GM23338 (cell line): ENCODE data around the gene CD28. TPM values are rescaled to one million over a fixed set of nuclear protein-coding genes. Genes with fewer than 3 reads are reported as not detected.

ENCODE experiments used
- ATAC-seq: fragments of 200-7000 bp; cut with Tn5 transposase; 3 replicates; pipeline ENCODE4 v1.9.1; 2020
- DNase-seq: peaks from one replicate; pipeline ENCODE4 v3.0.0-alpha.2; 2015; ENCODE audit warnings: low spot score
- H2AFZ ChIP-seq: fragments of 200-600 bp; sonication (generic); 2 replicates; pipeline ENCODE4 v1.8.0; 2016; ENCODE audit warnings: antibody characterized with exemption, mild to moderate bottlenecking, moderate library complexity
- H3F3A ChIP-seq: fragments of 200-600 bp; sonication (generic); replicated peaks from 2 replicates; pipeline ENCODE4 v1.8.0; 2017; ENCODE audit warnings: antibody characterized with exemption, mixed run types, low read depth
- H3K27ac ChIP-seq: fragments of 200-600 bp; sonication (generic); 2 replicates; pipeline ENCODE4 v1.6.1; 2016; ENCODE audit warnings: low read depth
- H3K27me3 ChIP-seq: fragments of 200-600 bp; sonication (generic); 2 replicates; pipeline ENCODE4 v1.8.0; 2016; ENCODE audit warnings: mild to moderate bottlenecking, mixed run types, moderate library complexity; ENCODE audit not compliant: insufficient read depth
- H3K36me3 ChIP-seq: fragments of 200-600 bp; sonication (generic); 2 replicates; pipeline ENCODE4 v1.8.0; 2016; ENCODE audit warnings: mild to moderate bottlenecking; ENCODE audit not compliant: insufficient read depth
- H3K4me1 ChIP-seq: fragments of 200-600 bp; sonication (generic); 2 replicates; pipeline ENCODE4 v1.8.0; 2016; ENCODE audit warnings: mild to moderate bottlenecking, moderate library complexity; ENCODE audit not compliant: insufficient read depth
- H3K4me2 ChIP-seq: fragments of 200-600 bp; sonication (generic); 2 replicates; pipeline ENCODE4 v1.7.1; 2017; ENCODE audit warnings: mixed run types
- H3K4me3 ChIP-seq: fragments of 200-600 bp; sonication (generic); 2 replicates; pipeline ENCODE4 v1.6.1; 2016; ENCODE audit warnings: mixed run types
- H3K79me2 ChIP-seq: fragments of 200-600 bp; sonication (generic); replicated peaks from 2 replicates; pipeline ENCODE4 v1.8.0; 2017; ENCODE audit warnings: mild to moderate bottlenecking; ENCODE audit not compliant: insufficient read depth
- H3K9me2 ChIP-seq: fragments of 200-600 bp; sonication (generic); 2 replicates; pipeline ENCODE4 v1.8.0; 2017; ENCODE audit not compliant: insufficient read depth
- H4K20me1 ChIP-seq: fragments of 200-600 bp; sonication (generic); replicated peaks from 2 replicates; pipeline ENCODE4 v1.8.0; 2017; ENCODE audit warnings: mild to moderate bottlenecking; ENCODE audit not compliant: insufficient read depth
- H3K27ac Mint-ChIP-seq: 2 replicates; pipeline ENCODE4 v1.8.0; 2020; ENCODE audit warnings: inconsistent platforms, mild to moderate bottlenecking, moderate library complexity, mixed read lengths
- H3K27me3 Mint-ChIP-seq: 3 replicates; pipeline ENCODE4 v1.8.0; 2022; ENCODE audit warnings: low read depth, mild to moderate bottlenecking, moderate library complexity, mixed read lengths, inconsistent platforms; ENCODE audit not compliant: insufficient read depth, poor library complexity
- H3K36me3 Mint-ChIP-seq: 3 replicates; pipeline ENCODE4 v1.8.0; 2021; ENCODE audit warnings: low read depth, mild to moderate bottlenecking, inconsistent platforms, moderate library complexity, mixed read lengths
- H3K4me1 Mint-ChIP-seq: 3 replicates; pipeline ENCODE4 v1.8.0; 2020; ENCODE audit warnings: mild to moderate bottlenecking, inconsistent platforms, mixed read lengths
- H3K4me3 Mint-ChIP-seq: 3 replicates; pipeline ENCODE4 v1.8.0; 2021; ENCODE audit warnings: moderate library complexity, mild to moderate bottlenecking, inconsistent platforms, mixed read lengths
- H3K9me3 Mint-ChIP-seq: 3 replicates; pipeline ENCODE4 v1.8.0; 2020; ENCODE audit warnings: moderate library complexity, mild to moderate bottlenecking, inconsistent platforms, mixed read lengths
- CREB1 ChIP-seq: fragments of 250-450 bp; sonication (Bioruptor Pico); IDR thresholded peaks from 2 replicates; pipeline ENCODE4 v1.5.0; 2020; ENCODE audit warnings: low read depth, mild to moderate bottlenecking, moderate library complexity
- EZH2 ChIP-seq: fragments of 200-600 bp; sonication (generic); IDR thresholded peaks from one replicate; pipeline ENCODE4 v1.8.0; 2017; ENCODE audit warnings: antibody characterized with exemption, mild to moderate bottlenecking, low read depth; ENCODE audit not compliant: unreplicated experiment
- EZH2phosphoT487 ChIP-seq: fragments of 200-600 bp; sonication (generic); IDR thresholded peaks from one replicate; pipeline ENCODE4 v1.8.1; 2018; ENCODE audit warnings: antibody characterized with exemption; ENCODE audit not compliant: unreplicated experiment
- JUNB ChIP-seq: IDR thresholded peaks from one replicate; pipeline ENCODE4 v1.6.1; 2016; ENCODE audit warnings: antibody characterized with exemption; ENCODE audit not compliant: unreplicated experiment
- NANOG ChIP-seq: IDR thresholded peaks from 2 replicates; pipeline ENCODE4 v1.6.1; 2016; ENCODE audit warnings: antibody characterized with exemption, borderline replicate concordance
- POLR2AphosphoS5 ChIP-seq: IDR thresholded peaks from 2 replicates; pipeline ENCODE4 v1.6.1; 2016; ENCODE audit warnings: antibody characterized with exemption, low read depth
- STAT1 ChIP-seq: IDR thresholded peaks from one replicate; pipeline ENCODE4 v1.6.1; 2016; ENCODE audit warnings: antibody characterized with exemption; ENCODE audit not compliant: unreplicated experiment
- ZNF114 ChIP-seq: fragments of 250-450 bp; sonication (Bioruptor Pico); IDR thresholded peaks from 2 replicates; pipeline ENCODE4 v1.5.0; 2020; ENCODE audit warnings: mild to moderate bottlenecking, moderate library complexity
- ZNF331 ChIP-seq: fragments of 250-450 bp; sonication (Bioruptor Pico); IDR thresholded peaks from 2 replicates; pipeline ENCODE4 v1.5.0; 2020; ENCODE audit warnings: low read depth, mild to moderate bottlenecking, moderate library complexity
- polyA plus RNA-seq: library from polyadenylated mRNA; unstranded; fragments of >200 nt; fragmentation: Nextera tagmentation; extraction: Ambion mirVana; gene quantifications from 2 replicates; pipeline ENCODE4 v1.2.1, GENCODE V29; 2016
- total RNA-seq: library from RNA; depleted of rRNA; stranded (reverse); fragments of >200 nt; shearing (Covaris generic); gene quantifications from 2 replicates; pipeline ENCODE4 v1.2.3, GENCODE V29; 2014
- TF ChIP-seq, protein P1 (sequence below): IDR thresholded peaks from one replicate; pipeline ENCODE4 v1.6.1; 2018; ENCODE audit warnings: antibody characterized with exemption; ENCODE audit not compliant: unreplicated experiment
- TF ChIP-seq, protein P2 (sequence below), 2 experiments: fragments of 200-600 bp in 1 of 2; sonication (generic) in 1 of 2; conservative IDR thresholded peaks; 2 replicates each; pipeline versions ENCODE4 v1.5.1 to v1.6.1; 2016 to 2017; ENCODE audit warnings: antibody characterized with exemption in 2 of 2, low read depth in 2 of 2, mild to moderate bottlenecking in 2 of 2, moderate library complexity in 1 of 2
- TF ChIP-seq, protein P3 (sequence below): IDR thresholded peaks from 2 replicates; pipeline ENCODE4 v1.6.1; 2016; ENCODE audit warnings: antibody characterized with exemption
- TF ChIP-seq, protein P4 (sequence below): fragments of 250-450 bp; sonication (Bioruptor Pico); IDR thresholded peaks from 2 replicates; pipeline ENCODE4 v1.5.0; 2020; ENCODE audit warnings: mild to moderate bottlenecking, moderate library complexity

CD28 gene
- total and polyA plus RNA-seq, 2 experiments from 2014 or later = not detected

DNA sequence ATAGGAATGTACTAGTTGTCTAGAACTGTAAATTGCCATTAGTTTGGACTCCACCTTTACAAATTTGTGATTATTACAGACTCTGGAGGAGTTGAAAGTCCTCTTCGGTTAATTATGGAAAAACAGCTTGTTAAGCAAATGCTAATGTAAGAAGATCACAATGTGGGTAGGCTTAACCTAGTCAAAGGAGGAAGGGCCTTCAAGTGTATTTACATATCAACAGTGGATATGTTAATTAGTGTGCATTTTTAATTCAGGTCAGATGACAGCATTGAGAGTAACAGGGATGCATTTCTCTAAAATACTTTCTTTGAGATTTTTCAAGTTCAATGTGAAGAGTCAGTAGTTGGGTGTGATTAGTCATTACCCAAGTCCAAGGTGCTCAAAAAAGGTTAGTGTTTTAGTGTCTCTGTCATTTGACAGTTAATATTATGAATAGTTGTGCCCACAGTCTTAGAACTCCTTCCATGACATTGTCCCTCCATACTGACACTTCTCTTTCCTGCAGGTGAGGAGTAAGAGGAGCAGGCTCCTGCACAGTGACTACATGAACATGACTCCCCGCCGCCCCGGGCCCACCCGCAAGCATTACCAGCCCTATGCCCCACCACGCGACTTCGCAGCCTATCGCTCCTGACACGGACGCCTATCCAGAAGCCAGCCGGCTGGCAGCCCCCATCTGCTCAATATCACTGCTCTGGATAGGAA lies 28.0 kb downstream of the CD28 start (continued):
- no peak for TF ChIP-seq ZNF114

DNA sequence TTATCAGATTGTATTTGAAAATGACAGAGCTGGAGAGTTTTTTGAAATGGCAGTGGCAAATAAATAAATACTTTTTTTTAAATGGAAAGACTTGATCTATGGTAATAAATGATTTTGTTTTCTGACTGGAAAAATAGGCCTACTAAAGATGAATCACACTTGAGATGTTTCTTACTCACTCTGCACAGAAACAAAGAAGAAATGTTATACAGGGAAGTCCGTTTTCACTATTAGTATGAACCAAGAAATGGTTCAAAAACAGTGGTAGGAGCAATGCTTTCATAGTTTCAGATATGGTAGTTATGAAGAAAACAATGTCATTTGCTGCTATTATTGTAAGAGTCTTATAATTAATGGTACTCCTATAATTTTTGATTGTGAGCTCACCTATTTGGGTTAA lies 30.9 kb downstream of the CD28 start:
- Mint-ChIP-seq H3K27ac (no peak overlapping the region), H3K27me3 (no peaks in the 10 kb centered on the region), H3K4me3 (no peak overlapping the region), H3K4me1 (peaks cover 16% of the 10 kb centered on the region), H3K36me3 (no peaks in the 10 kb centered on the region), H3K9me3 (no peaks in the 10 kb centered on the region)
- no peak overlapping the region for H3K4me2 ChIP-seq
- no peak overlapping the region for H2AFZ ChIP-seq
- no peaks in the 10 kb centered on the region for H4K20me1 ChIP-seq
- H3K27ac ChIP-seq = no peak overlapping the region
- no peak overlapping the region for H3K4me3 ChIP-seq
- H3K27me3 ChIP-seq = no peaks in the 10 kb centered on the region
- no peaks in the 10 kb centered on the region for H3K79me2 ChIP-seq
- ATAC-seq = no peak
- 0 out of 2 replicates have a peak, but pooled peaks cover 3% of the 10 kb centered on the region for H3K4me1 ChIP-seq
- no peaks in the 10 kb centered on the region for H3K36me3 ChIP-seq
- DNase-seq = no peak
- peaks cover 13% of the 10 kb centered on the region for H3K9me2 ChIP-seq
- no peaks in the 10 kb centered on the region for H3F3A ChIP-seq
- TF ChIP-seq, protein P1, sequence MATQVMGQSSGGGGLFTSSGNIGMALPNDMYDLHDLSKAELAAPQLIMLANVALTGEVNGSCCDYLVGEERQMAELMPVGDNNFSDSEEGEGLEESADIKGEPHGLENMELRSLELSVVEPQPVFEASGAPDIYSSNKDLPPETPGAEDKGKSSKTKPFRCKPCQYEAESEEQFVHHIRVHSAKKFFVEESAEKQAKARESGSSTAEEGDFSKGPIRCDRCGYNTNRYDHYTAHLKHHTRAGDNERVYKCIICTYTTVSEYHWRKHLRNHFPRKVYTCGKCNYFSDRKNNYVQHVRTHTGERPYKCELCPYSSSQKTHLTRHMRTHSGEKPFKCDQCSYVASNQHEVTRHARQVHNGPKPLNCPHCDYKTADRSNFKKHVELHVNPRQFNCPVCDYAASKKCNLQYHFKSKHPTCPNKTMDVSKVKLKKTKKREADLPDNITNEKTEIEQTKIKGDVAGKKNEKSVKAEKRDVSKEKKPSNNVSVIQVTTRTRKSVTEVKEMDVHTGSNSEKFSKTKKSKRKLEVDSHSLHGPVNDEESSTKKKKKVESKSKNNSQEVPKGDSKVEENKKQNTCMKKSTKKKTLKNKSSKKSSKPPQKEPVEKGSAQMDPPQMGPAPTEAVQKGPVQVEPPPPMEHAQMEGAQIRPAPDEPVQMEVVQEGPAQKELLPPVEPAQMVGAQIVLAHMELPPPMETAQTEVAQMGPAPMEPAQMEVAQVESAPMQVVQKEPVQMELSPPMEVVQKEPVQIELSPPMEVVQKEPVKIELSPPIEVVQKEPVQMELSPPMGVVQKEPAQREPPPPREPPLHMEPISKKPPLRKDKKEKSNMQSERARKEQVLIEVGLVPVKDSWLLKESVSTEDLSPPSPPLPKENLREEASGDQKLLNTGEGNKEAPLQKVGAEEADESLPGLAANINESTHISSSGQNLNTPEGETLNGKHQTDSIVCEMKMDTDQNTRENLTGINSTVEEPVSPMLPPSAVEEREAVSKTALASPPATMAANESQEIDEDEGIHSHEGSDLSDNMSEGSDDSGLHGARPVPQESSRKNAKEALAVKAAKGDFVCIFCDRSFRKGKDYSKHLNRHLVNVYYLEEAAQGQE = no peak
- TF ChIP-seq EZH2phosphoT487 (no peak), ZNF331 (CRISPR knock-in tag) (no peak), STAT1 (no peak), CREB1 (CRISPR knock-in tag) (no peak), ZNF114 (no peak), JUNB (no peak), POLR2AphosphoS5 (no peak), EZH2 (no peak), NANOG (no peak)
- TF ChIP-seq, protein P2, sequence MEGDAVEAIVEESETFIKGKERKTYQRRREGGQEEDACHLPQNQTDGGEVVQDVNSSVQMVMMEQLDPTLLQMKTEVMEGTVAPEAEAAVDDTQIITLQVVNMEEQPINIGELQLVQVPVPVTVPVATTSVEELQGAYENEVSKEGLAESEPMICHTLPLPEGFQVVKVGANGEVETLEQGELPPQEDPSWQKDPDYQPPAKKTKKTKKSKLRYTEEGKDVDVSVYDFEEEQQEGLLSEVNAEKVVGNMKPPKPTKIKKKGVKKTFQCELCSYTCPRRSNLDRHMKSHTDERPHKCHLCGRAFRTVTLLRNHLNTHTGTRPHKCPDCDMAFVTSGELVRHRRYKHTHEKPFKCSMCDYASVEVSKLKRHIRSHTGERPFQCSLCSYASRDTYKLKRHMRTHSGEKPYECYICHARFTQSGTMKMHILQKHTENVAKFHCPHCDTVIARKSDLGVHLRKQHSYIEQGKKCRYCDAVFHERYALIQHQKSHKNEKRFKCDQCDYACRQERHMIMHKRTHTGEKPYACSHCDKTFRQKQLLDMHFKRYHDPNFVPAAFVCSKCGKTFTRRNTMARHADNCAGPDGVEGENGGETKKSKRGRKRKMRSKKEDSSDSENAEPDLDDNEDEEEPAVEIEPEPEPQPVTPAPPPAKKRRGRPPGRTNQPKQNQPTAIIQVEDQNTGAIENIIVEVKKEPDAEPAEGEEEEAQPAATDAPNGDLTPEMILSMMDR (conservative IDR thresholded peaks at IDR 0.05; ENCODE audit: low read depth in 2 of 2) = no peak
- TF ChIP-seq, protein P3, sequence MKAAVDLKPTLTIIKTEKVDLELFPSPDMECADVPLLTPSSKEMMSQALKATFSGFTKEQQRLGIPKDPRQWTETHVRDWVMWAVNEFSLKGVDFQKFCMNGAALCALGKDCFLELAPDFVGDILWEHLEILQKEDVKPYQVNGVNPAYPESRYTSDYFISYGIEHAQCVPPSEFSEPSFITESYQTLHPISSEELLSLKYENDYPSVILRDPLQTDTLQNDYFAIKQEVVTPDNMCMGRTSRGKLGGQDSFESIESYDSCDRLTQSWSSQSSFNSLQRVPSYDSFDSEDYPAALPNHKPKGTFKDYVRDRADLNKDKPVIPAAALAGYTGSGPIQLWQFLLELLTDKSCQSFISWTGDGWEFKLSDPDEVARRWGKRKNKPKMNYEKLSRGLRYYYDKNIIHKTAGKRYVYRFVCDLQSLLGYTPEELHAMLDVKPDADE = no peak
- TF ChIP-seq, protein P4, sequence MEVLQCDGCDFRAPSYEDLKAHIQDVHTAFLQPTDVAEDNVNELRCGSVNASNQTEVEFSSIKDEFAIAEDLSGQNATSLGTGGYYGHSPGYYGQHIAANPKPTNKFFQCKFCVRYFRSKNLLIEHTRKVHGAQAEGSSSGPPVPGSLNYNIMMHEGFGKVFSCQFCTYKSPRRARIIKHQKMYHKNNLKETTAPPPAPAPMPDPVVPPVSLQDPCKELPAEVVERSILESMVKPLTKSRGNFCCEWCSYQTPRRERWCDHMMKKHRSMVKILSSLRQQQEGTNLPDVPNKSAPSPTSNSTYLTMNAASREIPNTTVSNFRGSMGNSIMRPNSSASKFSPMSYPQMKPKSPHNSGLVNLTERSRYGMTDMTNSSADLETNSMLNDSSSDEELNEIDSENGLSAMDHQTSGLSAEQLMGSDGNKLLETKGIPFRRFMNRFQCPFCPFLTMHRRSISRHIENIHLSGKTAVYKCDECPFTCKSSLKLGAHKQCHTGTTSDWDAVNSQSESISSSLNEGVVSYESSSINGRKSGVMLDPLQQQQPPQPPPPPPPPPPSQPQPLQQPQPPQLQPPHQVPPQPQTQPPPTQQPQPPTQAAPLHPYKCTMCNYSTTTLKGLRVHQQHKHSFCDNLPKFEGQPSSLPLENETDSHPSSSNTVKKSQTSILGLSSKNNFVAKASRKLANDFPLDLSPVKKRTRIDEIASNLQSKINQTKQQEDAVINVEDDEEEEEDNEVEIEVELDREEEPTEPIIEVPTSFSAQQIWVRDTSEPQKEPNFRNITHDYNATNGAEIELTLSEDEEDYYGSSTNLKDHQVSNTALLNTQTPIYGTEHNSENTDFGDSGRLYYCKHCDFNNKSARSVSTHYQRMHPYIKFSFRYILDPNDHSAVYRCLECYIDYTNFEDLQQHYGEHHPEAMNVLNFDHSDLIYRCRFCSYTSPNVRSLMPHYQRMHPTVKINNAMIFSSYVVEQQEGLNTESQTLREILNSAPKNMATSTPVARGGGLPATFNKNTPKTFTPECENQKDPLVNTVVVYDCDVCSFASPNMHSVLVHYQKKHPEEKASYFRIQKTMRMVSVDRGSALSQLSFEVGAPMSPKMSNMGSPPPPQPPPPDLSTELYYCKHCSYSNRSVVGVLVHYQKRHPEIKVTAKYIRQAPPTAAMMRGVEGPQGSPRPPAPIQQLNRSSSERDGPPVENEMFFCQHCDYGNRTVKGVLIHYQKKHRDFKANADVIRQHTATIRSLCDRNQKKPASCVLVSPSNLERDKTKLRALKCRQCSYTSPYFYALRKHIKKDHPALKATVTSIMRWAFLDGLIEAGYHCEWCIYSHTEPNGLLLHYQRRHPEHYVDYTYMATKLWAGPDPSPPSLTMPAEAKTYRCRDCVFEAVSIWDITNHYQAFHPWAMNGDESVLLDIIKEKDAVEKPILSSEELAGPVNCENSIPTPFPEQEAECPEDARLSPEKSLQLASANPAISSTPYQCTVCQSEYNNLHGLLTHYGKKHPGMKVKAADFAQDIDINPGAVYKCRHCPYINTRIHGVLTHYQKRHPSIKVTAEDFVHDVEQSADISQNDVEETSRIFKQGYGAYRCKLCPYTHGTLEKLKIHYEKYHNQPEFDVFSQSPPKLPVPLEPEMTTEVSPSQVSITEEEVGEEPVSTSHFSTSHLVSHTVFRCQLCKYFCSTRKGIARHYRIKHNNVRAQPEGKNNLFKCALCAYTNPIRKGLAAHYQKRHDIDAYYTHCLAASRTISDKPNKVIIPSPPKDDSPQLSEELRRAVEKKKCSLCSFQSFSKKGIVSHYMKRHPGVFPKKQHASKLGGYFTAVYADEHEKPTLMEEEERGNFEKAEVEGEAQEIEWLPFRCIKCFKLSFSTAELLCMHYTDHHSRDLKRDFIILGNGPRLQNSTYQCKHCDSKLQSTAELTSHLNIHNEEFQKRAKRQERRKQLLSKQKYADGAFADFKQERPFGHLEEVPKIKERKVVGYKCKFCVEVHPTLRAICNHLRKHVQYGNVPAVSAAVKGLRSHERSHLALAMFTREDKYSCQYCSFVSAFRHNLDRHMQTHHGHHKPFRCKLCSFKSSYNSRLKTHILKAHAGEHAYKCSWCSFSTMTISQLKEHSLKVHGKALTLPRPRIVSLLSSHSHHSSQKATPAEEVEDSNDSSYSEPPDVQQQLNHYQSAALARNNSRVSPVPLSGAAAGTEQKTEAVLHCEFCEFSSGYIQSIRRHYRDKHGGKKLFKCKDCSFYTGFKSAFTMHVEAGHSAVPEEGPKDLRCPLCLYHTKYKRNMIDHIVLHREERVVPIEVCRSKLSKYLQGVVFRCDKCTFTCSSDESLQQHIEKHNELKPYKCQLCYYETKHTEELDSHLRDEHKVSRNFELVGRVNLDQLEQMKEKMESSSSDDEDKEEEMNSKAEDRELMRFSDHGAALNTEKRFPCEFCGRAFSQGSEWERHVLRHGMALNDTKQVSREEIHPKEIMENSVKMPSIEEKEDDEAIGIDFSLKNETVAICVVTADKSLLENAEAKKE = no peak
